ENCODE data around the gene RUSF1.
"Not testable (repeated sequence)": the region's sequence is repeated elsewhere in the genome, so short reads cannot be mapped to it uniquely, and the experiment has no call there.

Gene RUSF1

DNA sequence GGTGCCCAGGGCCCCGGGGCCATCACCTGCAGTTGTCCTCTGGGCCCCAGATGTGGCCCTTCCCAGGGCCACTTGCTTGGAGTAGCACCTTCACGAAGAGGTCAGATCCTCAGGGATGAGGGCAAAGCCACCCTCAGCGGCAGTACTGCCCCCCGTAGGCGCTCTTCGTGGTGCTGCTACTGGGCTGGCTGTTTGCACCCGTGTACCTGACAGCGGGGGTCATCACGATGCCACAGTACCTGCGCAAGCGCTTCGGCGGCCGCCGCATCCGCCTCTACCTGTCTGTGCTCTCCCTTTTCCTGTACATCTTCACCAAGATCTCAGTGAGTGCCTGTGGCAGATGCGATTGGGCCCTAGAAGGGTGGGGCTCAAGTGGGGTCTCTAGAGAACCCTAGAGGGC lies 22.6 kb downstream of the RUSF1 start:
- no peak for DNase-seq

DNA sequence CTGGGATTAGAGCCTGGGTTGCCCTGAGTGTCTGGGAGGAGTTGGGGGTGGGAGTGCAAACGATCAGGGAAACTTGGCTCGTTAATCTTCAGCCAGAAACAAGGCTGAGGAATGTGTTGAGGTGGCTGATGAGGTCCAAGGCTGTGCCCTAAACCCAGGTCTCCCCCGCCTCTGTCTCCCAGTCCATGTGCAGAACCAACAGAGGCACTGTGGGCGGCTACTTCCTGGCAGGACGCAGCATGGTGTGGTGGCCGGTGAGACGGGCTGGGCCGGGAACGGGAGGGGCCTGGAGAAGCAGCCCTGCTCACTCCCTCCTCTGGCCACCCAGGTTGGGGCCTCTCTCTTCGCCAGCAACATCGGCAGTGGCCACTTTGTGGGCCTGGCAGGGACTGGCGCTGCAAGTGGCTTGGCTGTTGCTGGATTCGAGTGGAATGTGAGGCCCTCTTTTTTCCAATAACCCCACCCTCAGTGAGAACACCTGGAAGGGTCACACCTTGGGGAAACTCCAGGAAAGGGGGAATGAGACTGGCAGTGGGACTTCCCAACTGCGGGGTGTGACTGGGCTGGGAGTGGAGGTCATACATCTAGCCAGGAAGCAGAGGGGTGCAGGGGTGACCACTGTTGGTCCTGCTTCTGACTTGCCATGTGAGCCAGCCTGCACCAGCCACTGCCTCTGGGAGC lies 23.6 kb downstream of the RUSF1 start:
- no peak for DNase-seq

GRCh38 chr16:31484048-31484447 lies 24.1 kb downstream of the RUSF1 start:
- DNase-seq, result not testable (repeated sequence)

- DNase-seq, result no peak
These were observed 25.1 kb downstream of the RUSF1 start, which contains the start of gene SLC5A2 for GRCh38 chr16:31483081-31483480. Gene SLC5A2, plus strand, starts transcription at chr16:31483123. Its CDS starts 14 bp downstream, at chr16:31483137.

DNA sequence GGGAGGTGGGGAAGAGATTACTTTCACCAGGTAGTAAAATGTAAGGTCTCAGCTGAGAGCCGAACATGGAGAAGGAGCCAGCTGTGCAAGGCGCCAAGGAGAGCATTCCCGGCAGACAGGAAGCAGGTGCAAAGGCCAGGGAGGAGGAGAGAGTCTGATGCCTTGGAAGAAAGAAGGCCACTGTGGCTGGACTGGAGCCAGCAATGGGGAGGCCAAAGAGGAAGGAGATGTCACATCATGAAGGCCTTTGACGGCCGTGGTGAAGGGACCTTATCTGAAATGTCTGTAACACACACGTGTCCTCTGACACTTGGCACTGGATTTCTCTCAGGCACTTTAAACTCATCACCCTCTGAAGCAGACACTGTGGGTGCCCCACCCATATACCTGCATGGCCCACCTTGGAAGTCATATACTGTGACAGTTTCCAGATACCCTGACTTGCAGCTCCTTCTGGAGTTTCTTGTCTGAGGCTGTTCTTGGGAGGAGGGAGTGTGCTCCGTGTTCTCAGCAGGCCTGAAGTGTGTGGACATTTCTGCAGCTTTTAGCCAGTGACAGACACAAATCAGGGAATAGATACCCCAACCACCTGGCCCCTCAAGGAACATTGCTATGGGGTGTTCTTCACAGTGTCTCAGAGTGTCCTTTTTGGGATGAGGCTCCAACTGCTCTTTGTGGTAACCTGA lies 27.2 kb downstream of the RUSF1 start:
- no peak for DNase-seq

GRCh38 chr16:31479751-31480150 lies 28.4 kb downstream of the RUSF1 start:
- no peak for DNase-seq

- DNase-seq, result no peak
These were observed 29.2 kb downstream of the RUSF1 start for GRCh38 chr16:31478956-31479355.

DNA sequence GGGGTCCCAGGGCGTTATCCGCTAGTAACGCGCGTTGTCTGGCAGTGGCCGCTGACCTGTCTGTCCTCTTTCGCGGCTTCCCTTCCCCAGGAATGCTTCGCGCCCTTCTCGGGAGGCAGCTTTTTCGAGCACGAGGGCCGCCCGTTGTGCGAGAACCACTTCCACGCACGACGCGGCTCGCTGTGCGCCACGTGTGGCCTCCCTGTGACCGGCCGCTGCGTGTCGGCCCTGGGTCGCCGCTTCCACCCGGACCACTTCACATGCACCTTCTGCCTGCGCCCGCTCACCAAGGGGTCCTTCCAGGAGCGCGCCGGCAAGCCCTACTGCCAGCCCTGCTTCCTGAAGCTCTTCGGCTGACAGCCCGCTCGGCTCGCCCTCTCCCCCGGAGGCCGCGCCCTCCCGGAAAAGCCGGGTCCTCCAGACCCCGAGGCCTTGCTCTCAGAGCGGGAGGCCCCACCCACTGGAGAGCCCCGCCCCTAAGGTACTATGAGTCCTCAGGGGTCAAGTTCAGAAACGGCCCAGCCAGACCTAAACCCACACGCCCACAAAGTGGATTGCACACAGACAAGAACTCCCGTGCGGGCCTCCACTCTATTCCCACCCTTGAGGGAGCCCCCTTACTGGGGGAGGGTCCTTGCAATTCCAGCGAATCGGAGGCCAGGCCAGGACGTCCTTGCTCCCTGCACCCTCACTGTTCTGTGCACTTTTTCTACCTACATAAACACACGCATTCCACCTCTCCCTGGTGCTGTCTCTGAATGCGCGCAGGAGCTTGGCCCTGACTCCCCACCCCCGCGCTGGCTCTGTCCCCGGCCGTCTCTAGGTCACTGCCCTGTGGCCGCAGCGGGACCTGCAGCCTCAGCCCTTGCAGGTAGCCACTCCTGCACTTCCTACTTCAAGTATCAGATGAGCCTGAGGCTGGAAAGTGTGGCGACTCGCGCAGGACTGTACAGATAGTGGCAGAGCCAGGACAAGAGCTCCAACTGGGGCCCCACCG lies 30.7 kb downstream of the RUSF1 start:
- peak; percentile 33 for DNase-seq

GRCh38 chr16:31476303-31477219 lies 31.6 kb downstream of the RUSF1 start:
- peak; percentile 90 for DNase-seq

- no peak for DNase-seq
These were observed 32.3 kb downstream of the RUSF1 start for GRCh38 chr16:31475946-31476302.

- DNase-seq, result no peak
These were observed 33.1 kb downstream of the RUSF1 start for GRCh38 chr16:31474773-31475738.

DNA sequence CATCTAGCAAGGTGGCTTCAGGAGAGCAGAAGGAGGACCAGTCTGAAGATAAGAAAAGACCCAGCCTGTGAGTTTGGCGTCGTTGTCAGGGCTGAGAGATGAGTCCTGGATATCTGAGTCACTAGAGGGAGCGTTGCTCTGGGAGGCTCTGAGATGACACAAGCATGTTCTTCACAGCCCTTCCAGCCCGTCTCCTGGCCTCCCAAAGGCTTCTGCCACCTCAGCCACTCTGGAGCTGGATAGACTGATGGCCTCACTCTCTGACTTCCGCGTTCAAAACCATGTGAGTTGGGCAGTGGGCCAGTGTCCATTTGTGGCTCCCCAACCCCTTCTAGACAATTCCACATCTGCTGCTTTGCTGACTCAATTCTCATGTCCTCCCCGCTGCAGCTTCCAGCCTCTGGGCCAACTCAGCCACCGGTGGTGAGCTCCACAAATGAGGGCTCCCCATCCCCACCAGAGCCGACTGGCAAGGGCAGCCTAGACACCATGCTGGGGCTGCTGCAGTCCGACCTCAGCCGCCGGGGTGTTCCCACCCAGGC lies 33.9 kb downstream of the RUSF1 start:
- DNase-seq, result no peak

DNA sequence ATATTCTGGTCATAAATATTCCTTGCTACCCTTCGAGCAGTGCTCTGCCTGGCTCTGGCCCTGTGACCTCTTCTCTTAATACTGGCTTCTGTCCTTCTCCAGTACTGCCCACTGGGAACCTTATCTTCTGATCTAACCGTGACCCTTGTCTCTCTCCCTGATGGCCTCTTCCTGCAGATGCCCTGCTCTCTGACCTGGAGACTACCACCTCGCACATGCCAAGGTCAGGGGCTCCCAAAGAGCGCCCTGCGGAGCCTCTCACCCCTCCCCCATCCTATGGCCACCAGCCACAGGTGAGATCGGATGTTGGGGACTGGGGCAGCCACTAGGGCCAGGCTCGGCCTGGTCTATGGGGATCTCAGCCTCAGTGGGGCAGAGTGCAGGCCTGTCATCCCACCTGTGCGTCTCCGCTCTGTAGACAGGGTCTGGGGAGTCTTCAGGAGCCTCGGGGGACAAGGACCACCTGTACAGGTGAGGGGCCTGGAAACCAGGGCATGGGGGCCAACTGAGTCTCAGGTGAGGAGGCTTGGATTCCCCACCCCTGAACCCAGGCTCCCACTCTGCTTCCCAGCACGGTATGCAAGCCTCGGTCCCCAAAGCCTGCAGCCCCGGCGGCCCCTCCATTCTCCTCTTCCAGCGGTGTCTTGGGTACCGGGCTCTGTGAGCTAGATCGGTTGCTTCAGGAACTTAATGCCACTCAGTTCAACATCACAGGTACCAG lies 34.8 kb downstream of the RUSF1 start:
- no peak for DNase-seq

- DNase-seq, result peak; percentile 33
These were observed 35.4 kb downstream of the RUSF1 start for GRCh38 chr16:31472709-31473203.

GRCh38 chr16:31471875-31472708 lies 36.1 kb downstream of the RUSF1 start, which contains the start of gene TGFB1I1:
Gene TGFB1I1, plus strand, starts transcription at chr16:31472152. Its CDS starts 37 bp downstream, at chr16:31472189.
- DNase-seq, result no peak

- DNase-seq, result no peak
These were observed 36.8 kb downstream of the RUSF1 start for GRCh38 chr16:31471241-31471874.

- DNase-seq, result no peak
These were observed 37.6 kb downstream of the RUSF1 start for GRCh38 chr16:31470615-31471014.

GRCh38 chr16:31467858-31468257 lies 40.3 kb downstream of the RUSF1 start:
- DNase-seq, result no peak

Measured in activated naive CD4-positive, alpha-beta T cell treated with anti-CD3 and anti-CD28 coated beads, Interleukin-2, amount 50 U/mL, for 16 hours (primary cell).